BJ (cell line): ENCODE measurements around the gene CHMP1A. TPM values are rescaled to one million over a fixed set of nuclear protein-coding genes. Genes with fewer than 3 reads are reported as not detected.
A peak's percentile ranks its signal among the peaks of the same experiment; 100 is the strongest.

Experiments used
- CTCF ChIA-PET: fragments of 350-600 bp; formaldehyde crosslinking; extraction: SDS; loops from one replicate; lab custom pipeline; 2021; ENCODE audit warnings: antibody characterized with exemption, inconsistent platforms; lab: Yijun Ruan, JAX
- POLR2A ChIA-PET: fragments of 300-600 bp; sonication (Branson Sonifier 250); formaldehyde crosslinking; extraction: SDS; loops from one replicate; lab custom pipeline; 2021; ENCODE audit warnings: antibody characterized with exemption; lab: Charles Lee
- DNase-seq: peaks from one replicate; pipeline ENCODE4 v3.0.0-alpha.2; 2011; ENCODE audit warnings: low read depth
- H3K27me3 ChIP-seq: 2 replicates; pipeline ENCODE4 v1.6.0; 2011; ENCODE audit warnings: low read length; ENCODE audit not compliant: control insufficient read depth, insufficient read depth
- H3K36me3 ChIP-seq: 2 replicates; pipeline ENCODE4 v1.5.1; 2011; ENCODE audit warnings: low read length; ENCODE audit not compliant: control insufficient read depth, insufficient read depth
- H3K4me3 ChIP-seq: 2 replicates; pipeline ENCODE4 v1.5.1; 2011; ENCODE audit warnings: low read depth, mild to moderate bottlenecking, control low read depth, low read length
- polyA plus RNA-seq: library from polyadenylated mRNA; depleted of rRNA; stranded (reverse); fragments of >200 nt; gene quantifications from 2 replicates; pipeline ENCODE4 v1.2.3, GENCODE V29; 2011
- TF ChIP-seq, protein P1 (sequence below): IDR thresholded peaks from 2 replicates; pipeline ENCODE4 v1.5.1; 2011; ENCODE audit warnings: low read depth, mild to moderate bottlenecking, control low read depth, inconsistent platforms, low read length, moderate library complexity; ENCODE audit not compliant: insufficient read depth

Gene CHMP1A
- polyA plus RNA-seq, 1 experiment = 105 TPM

DNA sequence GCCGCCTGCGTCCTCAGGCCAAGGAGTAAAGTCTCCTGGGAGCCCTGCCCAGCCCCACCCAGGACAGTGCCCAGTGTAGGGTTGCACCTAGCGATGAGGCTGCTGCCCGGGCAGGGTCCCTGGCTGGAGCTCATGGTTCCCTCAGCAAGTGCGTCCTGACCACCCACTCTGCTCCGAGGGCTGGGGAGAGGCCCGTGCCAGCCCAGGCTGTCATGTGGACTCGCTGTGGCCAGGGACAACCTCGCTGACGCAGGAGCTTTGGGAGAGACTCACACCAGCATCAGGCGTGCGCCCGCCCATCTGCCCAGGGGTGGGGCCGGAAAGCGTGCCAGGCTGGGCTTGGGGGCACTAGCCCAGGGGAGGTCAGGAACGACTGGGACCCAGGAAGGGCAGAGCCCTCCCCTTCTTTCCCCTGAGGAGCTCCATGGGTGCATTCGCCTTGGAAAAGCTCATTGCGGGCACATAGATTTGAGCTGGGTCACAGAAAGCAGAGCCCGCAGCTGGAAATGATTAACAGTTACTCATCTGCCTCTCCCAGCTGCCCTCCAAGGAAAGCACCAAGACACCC is 24.4 kb downstream of the CHMP1A start:
- Histone ChIP-seq H3K36me3 (no peaks in the 10 kb centered on the region), H3K4me3 (no peak overlapping the region), H3K27me3 (no peaks in the 10 kb centered on the region; the same call in 1 of the 2 replicates)
- POLR2A ChIA-PET = interaction anchor here (0.5 to 0.7 kb wide), 2 partner anchors 26 to 38 kb away, joined by 3 to 5 read pairs; no protein-coding TSS in a partner anchor
- TF ChIP-seq, protein P1, sequence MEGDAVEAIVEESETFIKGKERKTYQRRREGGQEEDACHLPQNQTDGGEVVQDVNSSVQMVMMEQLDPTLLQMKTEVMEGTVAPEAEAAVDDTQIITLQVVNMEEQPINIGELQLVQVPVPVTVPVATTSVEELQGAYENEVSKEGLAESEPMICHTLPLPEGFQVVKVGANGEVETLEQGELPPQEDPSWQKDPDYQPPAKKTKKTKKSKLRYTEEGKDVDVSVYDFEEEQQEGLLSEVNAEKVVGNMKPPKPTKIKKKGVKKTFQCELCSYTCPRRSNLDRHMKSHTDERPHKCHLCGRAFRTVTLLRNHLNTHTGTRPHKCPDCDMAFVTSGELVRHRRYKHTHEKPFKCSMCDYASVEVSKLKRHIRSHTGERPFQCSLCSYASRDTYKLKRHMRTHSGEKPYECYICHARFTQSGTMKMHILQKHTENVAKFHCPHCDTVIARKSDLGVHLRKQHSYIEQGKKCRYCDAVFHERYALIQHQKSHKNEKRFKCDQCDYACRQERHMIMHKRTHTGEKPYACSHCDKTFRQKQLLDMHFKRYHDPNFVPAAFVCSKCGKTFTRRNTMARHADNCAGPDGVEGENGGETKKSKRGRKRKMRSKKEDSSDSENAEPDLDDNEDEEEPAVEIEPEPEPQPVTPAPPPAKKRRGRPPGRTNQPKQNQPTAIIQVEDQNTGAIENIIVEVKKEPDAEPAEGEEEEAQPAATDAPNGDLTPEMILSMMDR = no peak
- DNase-seq = peak; percentile 33
- CTCF ChIA-PET = interaction anchor here (0.6 to 4.5 kb wide), 12 partner anchors 9 to 75 kb away, joined by 3 to 36 read pairs (median 3); partner anchors contain the start of gene CPNE7

DNA sequence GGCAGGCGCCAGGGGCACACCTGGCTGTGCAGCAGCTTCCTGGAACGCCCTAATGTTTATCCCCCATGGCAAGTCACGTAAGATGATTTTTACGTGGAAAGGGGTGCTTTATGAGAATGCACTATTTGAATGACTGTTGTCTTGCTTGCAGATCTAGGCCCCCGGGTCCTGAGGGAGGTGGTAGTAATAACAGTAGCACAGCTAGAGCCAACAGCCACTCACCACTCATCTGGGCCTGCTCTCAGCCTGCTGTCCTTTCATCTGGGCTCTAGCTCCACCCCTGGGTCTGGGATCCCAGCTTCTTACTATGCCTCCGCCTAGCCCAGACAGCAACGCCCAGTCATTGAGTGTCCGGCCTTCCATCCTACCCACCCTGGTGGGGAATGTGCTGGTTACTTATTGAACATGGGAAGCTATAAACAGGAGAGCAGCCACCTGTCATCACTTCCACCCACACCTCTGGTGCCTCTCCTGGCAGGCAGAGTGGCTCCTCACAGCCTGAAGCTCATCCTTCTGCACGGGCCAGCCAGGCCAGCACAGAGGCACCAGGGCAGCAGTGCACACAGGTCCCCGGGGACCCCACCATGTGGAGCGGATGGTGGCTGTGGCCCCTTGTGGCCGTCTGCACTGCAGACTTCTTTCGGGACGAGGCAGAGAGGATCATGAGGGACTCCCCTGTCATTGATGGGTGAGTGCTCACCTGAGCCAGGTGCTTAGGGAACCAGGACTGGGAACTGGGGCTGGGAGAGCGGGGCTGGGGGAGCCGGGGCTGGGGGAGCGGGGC is 27.5 kb downstream of the CHMP1A start:
- no peak overlapping the region for H3K4me3 ChIP-seq
- no peaks in the 10 kb centered on the region for H3K36me3 ChIP-seq
- ChIA-PET POLR2A (no interaction called here), CTCF (interaction anchor here (1.3 to 4.5 kb wide), 3 partner anchors 12 to 29 kb away, joined by 5 to 36 read pairs (median 21); no protein-coding TSS in a partner anchor)
- peaks cover 3% of the 10 kb centered on the region for H3K27me3 ChIP-seq
- no peak for DNase-seq
- TF ChIP-seq, protein P1 = no peak

DNA sequence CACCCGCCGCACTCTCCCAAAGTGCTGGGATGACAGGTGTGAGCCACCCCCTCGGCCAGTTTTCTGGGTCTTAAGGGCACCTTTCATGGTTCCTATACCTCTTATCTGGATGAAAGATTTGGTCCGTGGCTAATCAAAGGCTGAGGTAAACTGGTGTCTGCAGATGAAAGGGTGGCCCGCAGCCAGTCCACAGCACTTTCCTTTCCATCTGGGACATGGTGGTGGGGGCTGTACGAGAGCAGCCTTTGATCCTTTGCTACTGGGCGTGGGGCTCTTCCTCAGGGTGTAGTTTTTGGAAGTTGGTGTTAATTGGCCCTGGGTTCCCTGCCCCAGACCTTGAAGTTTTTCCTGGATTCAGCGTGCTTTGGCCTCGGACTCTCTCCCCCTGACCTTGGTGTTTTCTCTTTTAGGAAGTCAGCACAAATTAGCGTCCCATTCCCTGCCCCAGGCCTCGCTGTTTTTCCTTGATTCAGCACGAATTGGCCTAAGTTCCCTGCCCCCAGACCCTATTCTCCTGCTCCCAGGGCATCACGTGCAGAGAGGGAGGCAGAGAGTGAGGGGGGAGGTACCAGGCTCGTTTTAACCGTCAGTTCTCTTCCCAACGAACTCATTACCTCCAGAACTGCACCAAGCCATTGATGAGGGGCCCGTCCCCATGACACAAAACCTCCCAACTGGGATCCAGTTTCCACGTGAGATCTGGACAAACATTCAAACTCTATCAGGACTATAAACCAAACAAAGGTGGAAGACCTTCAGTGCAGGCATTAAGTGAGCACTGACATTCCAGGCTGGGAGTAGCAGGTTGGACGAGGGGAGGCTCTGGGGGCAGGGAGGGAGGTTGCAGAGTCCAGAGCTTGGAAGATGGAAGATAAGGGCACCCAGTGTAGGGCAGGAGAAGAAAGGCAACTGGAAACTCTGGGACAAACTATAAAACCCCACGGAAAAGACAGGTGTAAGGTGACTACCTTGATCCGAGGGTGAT is 32.4 kb downstream of the CHMP1A start:
- no peak for DNase-seq
- TF ChIP-seq, protein P1 = no peak
- Histone ChIP-seq H3K27me3 (peaks cover 10% of the 10 kb centered on the region), H3K36me3 (no peaks in the 10 kb centered on the region), H3K4me3 (no peak overlapping the region)
- ChIA-PET POLR2A (no interaction called here), CTCF (interaction anchor here (3.5 kb wide), 1 partner anchor 10 kb away, joined by 13 read pairs; no protein-coding TSS in a partner anchor)

DNA sequence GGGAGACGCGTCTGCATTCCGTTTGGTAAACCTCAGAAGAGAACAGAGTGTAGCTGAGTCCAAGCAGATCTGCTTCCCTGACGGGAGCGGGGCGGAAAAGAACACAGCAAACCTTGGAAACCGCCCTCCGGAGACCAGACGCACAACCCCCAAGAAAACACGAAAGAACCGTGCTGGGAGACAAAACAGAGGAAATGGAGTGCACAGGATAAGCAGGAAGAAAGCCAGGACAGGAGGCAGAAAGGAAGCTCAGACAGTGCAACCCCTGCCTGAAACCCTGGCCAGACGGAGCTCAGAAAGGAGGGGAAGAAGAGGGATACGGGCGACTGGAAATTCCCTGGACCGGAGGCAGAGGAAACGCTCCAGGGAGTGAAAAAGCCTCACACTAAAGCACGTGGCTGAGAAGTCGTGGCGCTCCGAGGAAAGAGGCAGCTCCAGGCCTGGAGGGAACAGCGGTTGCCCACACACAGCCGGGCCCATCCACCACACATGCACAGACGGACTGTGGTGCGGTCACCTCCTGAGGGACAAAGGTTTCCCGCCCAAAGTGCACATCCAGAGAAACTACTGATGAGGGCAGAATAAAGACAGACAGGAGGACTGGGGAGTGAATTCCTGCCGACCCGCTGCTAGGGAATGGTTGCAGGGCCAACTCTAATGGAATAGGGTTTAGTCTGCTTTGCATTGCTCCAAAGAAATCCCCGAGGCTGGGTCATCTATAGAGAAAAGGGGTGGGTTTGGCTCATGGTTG is 33.8 kb downstream of the CHMP1A start:
- no peak overlapping the region for H3K4me3 ChIP-seq
- ChIA-PET POLR2A (interaction anchor here (0.6 kb wide), 1 partner anchor 34 kb away, joined by 8 read pairs; the partner anchor contains the start of genes CHMP1A and SPATA33), CTCF (interaction anchor here (0.6 to 2.2 kb wide), 4 partner anchors 9 to 238 kb away, joined by 3 to 10 read pairs (median 6); no protein-coding TSS in a partner anchor)
- no peaks in the 10 kb centered on the region for H3K36me3 ChIP-seq
- no peak for DNase-seq
- TF ChIP-seq, protein P1 = no peak
- peaks cover 10% of the 10 kb centered on the region for H3K27me3 ChIP-seq
